Measurements from ENCODE around the gene ATG13.

DNA sequence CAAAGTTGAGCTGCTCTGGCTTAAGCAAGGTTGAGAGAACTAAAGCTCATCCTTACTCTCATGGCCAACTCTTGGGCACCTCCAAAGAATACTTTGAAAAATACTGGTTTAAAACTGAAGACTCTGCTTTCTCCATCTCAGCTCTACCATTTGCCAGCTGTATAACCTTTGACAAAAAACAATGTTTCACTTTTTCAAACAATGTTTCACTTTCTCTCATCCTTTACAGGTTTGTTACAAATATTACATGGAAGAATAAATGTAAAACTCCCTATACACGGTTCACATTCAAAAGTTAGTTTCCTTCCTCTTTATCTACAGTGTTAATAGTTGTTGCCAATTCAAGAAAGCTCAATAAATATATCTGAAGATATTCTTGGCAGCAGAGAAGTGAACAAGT is 42.7 kb upstream of the ATG13 start:
- TF ChIP-seq, protein P1, sequence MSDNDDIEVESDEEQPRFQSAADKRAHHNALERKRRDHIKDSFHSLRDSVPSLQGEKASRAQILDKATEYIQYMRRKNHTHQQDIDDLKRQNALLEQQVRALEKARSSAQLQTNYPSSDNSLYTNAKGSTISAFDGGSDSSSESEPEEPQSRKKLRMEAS (IDR thresholded peaks at IDR 0.05): no peak
- TF ChIP-seq CEBPB (IDR thresholded peaks at IDR 0.05) (no peak), EP300 (IDR thresholded peaks at IDR 0.05; ENCODE audit: borderline replicate concordance) (no peak), YY1 (IDR thresholded peaks at IDR 0.05; ENCODE audit: low read depth) (no peak), ZBTB7A (IDR thresholded peaks at IDR 0.05; ENCODE audit: low read depth) (no peak), EGR1 (IDR thresholded peaks at IDR 0.05) (no peak), TEAD4 (IDR thresholded peaks at IDR 0.05) (no peak), RAD21 (IDR thresholded peaks at IDR 0.05; ENCODE audit: low read depth) (no peak), FOXM1 (IDR thresholded peaks at IDR 0.05; ENCODE audit: borderline replicate concordance, low read depth) (no peak), NFIC (IDR thresholded peaks at IDR 0.05) (no peak), TAF1 (IDR thresholded peaks at IDR 0.05; ENCODE audit: low read depth) (no peak)
- TF ChIP-seq, protein P2, sequence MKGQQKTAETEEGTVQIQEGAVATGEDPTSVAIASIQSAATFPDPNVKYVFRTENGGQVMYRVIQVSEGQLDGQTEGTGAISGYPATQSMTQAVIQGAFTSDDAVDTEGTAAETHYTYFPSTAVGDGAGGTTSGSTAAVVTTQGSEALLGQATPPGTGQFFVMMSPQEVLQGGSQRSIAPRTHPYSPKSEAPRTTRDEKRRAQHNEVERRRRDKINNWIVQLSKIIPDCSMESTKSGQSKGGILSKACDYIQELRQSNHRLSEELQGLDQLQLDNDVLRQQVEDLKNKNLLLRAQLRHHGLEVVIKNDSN (IDR thresholded peaks at IDR 0.05): no peak
- TF ChIP-seq, protein P3, sequence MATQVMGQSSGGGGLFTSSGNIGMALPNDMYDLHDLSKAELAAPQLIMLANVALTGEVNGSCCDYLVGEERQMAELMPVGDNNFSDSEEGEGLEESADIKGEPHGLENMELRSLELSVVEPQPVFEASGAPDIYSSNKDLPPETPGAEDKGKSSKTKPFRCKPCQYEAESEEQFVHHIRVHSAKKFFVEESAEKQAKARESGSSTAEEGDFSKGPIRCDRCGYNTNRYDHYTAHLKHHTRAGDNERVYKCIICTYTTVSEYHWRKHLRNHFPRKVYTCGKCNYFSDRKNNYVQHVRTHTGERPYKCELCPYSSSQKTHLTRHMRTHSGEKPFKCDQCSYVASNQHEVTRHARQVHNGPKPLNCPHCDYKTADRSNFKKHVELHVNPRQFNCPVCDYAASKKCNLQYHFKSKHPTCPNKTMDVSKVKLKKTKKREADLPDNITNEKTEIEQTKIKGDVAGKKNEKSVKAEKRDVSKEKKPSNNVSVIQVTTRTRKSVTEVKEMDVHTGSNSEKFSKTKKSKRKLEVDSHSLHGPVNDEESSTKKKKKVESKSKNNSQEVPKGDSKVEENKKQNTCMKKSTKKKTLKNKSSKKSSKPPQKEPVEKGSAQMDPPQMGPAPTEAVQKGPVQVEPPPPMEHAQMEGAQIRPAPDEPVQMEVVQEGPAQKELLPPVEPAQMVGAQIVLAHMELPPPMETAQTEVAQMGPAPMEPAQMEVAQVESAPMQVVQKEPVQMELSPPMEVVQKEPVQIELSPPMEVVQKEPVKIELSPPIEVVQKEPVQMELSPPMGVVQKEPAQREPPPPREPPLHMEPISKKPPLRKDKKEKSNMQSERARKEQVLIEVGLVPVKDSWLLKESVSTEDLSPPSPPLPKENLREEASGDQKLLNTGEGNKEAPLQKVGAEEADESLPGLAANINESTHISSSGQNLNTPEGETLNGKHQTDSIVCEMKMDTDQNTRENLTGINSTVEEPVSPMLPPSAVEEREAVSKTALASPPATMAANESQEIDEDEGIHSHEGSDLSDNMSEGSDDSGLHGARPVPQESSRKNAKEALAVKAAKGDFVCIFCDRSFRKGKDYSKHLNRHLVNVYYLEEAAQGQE (IDR thresholded peaks at IDR 0.05; ENCODE audit: low read depth): no peak
